T-helper 2 cell (primary cell): ENCODE data around the gene HLA-DRA.

Experiments used
- DNase-seq, 5 experiments: peaks; one replicate each; pipeline versions ENCODE4 v3.0.0 to v3.0.0-alpha.2; 2012 to 2022

Gene HLA-DRA

DNA sequence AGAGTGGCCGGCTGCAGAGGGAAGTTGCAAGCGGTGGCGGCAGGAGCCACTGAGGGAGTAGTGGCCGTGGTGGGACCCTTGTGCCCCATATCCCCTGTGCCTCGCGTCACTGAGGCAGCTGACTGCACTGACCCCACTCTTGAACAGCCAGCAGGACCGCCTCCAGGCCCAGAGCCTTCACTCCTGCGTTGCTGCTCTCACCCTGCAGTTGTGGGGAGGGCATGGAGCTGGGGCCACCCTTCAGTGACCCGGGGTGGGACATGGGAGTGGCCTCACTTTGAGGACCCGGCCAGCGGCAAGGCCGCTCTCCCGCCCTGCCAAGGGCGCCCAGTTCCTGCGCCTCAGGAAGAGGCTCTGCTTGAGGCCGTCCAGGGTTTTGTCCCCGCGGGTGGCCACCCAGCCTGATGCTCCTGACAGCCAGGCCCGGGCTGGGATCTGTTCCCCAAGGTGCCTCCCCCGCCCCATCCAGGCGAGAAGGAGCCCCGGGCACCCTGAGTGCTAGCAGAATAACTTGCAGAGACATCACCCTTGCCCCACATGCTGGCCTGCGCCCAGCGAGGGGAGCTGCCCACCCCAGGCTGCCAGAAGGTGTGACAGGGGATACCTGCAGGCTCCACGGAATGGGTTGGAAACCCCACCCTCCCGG lies 44.4 kb downstream of the HLA-DRA start:
- DNase-seq = no peak

GRCh38 chr6:32484614-32484998 lies 44.9 kb downstream of the HLA-DRA start:
- no peak for DNase-seq

DNA sequence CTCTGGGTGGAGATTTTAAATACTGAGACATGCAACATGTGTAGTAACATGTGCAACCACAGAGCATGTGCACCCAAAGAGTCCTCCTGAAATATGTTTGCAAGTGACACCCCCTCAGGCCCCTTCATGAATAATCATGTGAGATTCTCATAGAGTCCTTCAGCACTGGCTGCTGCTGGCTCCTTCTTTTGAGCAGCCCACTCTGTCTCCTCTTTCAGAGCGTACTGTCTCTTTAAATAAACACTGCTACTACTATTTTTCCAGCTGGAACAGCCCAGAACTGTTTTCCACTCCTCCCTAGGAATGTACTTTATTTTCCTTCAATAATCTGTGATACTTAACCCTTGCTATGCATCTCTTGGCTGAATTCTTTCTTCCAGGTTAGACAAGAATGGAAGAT lies 48.4 kb downstream of the HLA-DRA start:
- no peak for DNase-seq

GRCh38 chr6:32491700-32492099 lies 52.0 kb downstream of the HLA-DRA start:
- no peak for DNase-seq

DNA sequence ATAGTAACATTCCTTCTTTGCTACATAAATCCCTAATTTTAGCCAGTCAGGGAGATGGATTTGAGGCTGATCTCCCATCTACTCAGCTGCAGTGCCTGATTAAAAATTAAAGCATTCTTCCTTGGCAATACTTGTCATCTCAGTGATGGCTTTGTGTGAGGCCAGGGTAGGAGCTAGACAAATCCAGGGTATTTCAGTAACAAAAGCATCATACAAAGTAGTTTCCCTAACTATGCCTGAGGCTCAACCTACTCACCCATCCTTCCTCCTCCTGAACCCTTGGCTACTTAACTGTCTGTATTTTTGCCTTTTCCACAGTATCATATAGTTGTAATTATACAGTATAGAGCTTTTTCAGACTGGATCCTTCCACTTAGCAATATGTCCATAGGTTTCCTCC lies 52.7 kb downstream of the HLA-DRA start:
- DNase-seq = no peak
